Heart right ventricle (tissue), 16 donors: Measurements from ENCODE around the gene CERS6. TPM values are rescaled to one million over a fixed set of nuclear protein-coding genes. Genes with fewer than 3 reads are reported as not detected.

Source experiments
- ATAC-seq, 8 donors: fragments of 200-7000 bp; cut with Tn5 transposase; one replicate each; pipeline ENCODE4 v1.9.1; 2020; ENCODE audit warnings: mild to moderate bottlenecking in 8 of 8, moderate library complexity in 8 of 8, moderate number of reproducible peaks in 1 of 8
- DNase-seq, 2 donors: peaks; one replicate each; pipeline ENCODE4 v3.0.0-alpha.2; 2020
- H3K27ac ChIP-seq, 10 donors: fragments of 200-600 bp; sonication (generic) in 2 of 10; one replicate each; pipeline versions ENCODE4 v1.5.0 to v1.8.0; 2020 to 2022; ENCODE audit warnings: mild to moderate bottlenecking in 3 of 10
- H3K27me3 ChIP-seq, 7 donors: fragments of 200-600 bp; one replicate each; pipeline ENCODE4 v1.8.0; 2021 to 2022; ENCODE audit warnings: mild to moderate bottlenecking in 2 of 7
- H3K36me3 ChIP-seq, 9 donors: fragments of 200-600 bp; sonication (generic) in 1 of 9; one replicate each; pipeline versions ENCODE4 v1.5.0 to v1.8.0; 2020 to 2022; ENCODE audit warnings: mild to moderate bottlenecking in 2 of 9
- H3K4me1 ChIP-seq, 9 donors: fragments of 200-600 bp; sonication (generic) in 1 of 9; one replicate each; pipeline versions ENCODE4 v1.5.0 to v1.8.0; 2020 to 2022; ENCODE audit warnings: mild to moderate bottlenecking in 4 of 9
- H3K4me3 ChIP-seq, 10 donors: fragments of 200-600 bp; sonication (generic) in 2 of 10; one replicate each; pipeline versions ENCODE4 v1.5.0 to v1.8.0; 2020 to 2022; ENCODE audit warnings: mild to moderate bottlenecking in 7 of 10, moderate library complexity in 2 of 10
- H3K9me3 ChIP-seq, 11 donors: fragments of 200-600 bp in 10 of 11; sonication (generic) in 2 of 11; one replicate each; pipeline versions ENCODE4 v1.5.0 to v1.8.0; 2013 to 2022; ENCODE audit warnings: mild to moderate bottlenecking in 2 of 11, control low read depth in 1 of 11, moderate library complexity in 1 of 11
- WGBS, 2 donors: extraction: QIAGEN DNeasy Blood & Tissue Kit; methylation state at CpG; one replicate each; pipeline ENCODE4 v1.1.7; 2013; ENCODE audit warnings: inconsistent platforms in 1 of 2; 5-methylcytosine and 5-hydroxymethylcytosine counted together
- intact Hi-C, 10 donors: fragments of 100-400 bp; cut with DNase I; formaldehyde crosslinking; loops; one replicate each; pipeline versions ENCODE4 v1.11.1 to v1.14.2; 2022
- polyA plus RNA-seq, 2 donors: library from polyadenylated mRNA; stranded (reverse); fragments of 200-250 nt; gene quantifications; one replicate each; pipeline ENCODE4 v1.2.3, GENCODE V29; 2013
- total RNA-seq, 10 donors: library from RNA; stranded (reverse); fragmentation: NEBNext Ultra II Directional in 3 of 10; extraction: Animal tissue kit (Norgen Biotek cat#: 25700) in 3 of 10; gene quantifications; one replicate each; pipeline versions ENCODE4 v1.2.1 to v1.2.4, GENCODE V29; 2021 to 2023
- TF ChIP-seq, protein P1 (sequence below), 9 donors: fragments of 200-600 bp; sonication (generic) in 2 of 9; IDR thresholded peaks; one replicate each; pipeline versions ENCODE4 v1.5.0 to v1.8.0; 2021 to 2022; ENCODE audit warnings: antibody characterized with exemption in 9 of 9, mild to moderate bottlenecking in 5 of 9, moderate library complexity in 1 of 9
- donor health status: Arrhythmogenic right ventricular cardiomyopathy.
- donor health status: ischemic (EF 13 %, LVEDD 7.1; RV severe dilation, severe dysfunction).
- donor health status: healthy with polysubstance abuse.
- donor health status: DM: no; HTN: yes; CAD: no.
- donor health status: DM: no; HTN: no; CAD: no.
- donor health status: ischemic (EF 25% LVEDD 6.9; RV normal size, moderate dysfunction).
- donor health status: ischemic (EF 25% LVEDD 5.7; RV mildly dilated, moderate dysfunction).
- donor health status: healthy.
- donor health status: DM: yes; HTN: yes; CAD: no.
- donor health status: Ischemic cardiomyopathy.
- donor health status: ischemic (EF 35%, LVEDD 5.7; RV mildly dilated, moderate dysfunction).
- donor health status: nonischemic (EF 11% LVEDD 7.7; RV severe dilation, severe dysfunction).
- donor health status: DM: yes; HTN: yes; CAD: no.
- donor health status: PGD.
- donor health status: ischemic (EF 29% LVEDD 5.4; RV normal size, mild dysfunction).
- donor health status: nonischemic (EF 23%, LVEDD 6.1; RV moderate dilation, normal function).

The CERS6 gene
- total and polyA plus RNA-seq, 12 donors: 20.5 to 76.3 (median 56.1) TPM

DNA sequence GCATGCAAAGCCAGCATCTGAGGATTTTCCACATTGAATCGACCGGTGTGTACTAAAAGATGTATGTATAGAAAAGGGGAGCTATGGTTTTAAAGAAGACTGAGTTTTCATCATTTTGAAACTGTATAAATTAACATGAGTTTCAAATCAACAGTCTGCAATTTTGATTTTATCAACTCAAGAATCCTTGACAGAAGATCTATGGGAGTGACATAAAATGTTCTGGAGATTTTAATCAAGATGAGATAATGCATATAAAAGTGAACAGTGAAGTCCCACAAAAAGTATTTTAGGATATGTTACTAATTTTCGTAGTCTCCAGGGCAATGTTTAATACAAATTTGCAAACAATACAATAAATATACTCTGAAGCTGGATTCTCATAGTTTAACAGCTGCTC lies 24.0 kb upstream of the CERS6 start:
- H3K9me3 ChIP-seq: no peaks in the 10 kb centered on the region
- H3K36me3 ChIP-seq: no peaks in the 10 kb centered on the region
- intact Hi-C loops: no loop called here
- WGBS, 2 donors: 91 to 93% methylated on average over 3 of the region's 3 CpGs
- no peak for DNase-seq
- ATAC-seq: no peak
- H3K4me1 ChIP-seq: peaks cover 0 to 8% (median 4%) of the 10 kb centered on the region in 9 donors
- H3K27me3 ChIP-seq: no peaks in the 10 kb centered on the region
- no peak overlapping the region for H3K27ac ChIP-seq
- H3K4me3 ChIP-seq: no peak overlapping the region
- TF ChIP-seq, protein P1, sequence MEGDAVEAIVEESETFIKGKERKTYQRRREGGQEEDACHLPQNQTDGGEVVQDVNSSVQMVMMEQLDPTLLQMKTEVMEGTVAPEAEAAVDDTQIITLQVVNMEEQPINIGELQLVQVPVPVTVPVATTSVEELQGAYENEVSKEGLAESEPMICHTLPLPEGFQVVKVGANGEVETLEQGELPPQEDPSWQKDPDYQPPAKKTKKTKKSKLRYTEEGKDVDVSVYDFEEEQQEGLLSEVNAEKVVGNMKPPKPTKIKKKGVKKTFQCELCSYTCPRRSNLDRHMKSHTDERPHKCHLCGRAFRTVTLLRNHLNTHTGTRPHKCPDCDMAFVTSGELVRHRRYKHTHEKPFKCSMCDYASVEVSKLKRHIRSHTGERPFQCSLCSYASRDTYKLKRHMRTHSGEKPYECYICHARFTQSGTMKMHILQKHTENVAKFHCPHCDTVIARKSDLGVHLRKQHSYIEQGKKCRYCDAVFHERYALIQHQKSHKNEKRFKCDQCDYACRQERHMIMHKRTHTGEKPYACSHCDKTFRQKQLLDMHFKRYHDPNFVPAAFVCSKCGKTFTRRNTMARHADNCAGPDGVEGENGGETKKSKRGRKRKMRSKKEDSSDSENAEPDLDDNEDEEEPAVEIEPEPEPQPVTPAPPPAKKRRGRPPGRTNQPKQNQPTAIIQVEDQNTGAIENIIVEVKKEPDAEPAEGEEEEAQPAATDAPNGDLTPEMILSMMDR (IDR thresholded peaks at IDR 0.05): no peak

DNA sequence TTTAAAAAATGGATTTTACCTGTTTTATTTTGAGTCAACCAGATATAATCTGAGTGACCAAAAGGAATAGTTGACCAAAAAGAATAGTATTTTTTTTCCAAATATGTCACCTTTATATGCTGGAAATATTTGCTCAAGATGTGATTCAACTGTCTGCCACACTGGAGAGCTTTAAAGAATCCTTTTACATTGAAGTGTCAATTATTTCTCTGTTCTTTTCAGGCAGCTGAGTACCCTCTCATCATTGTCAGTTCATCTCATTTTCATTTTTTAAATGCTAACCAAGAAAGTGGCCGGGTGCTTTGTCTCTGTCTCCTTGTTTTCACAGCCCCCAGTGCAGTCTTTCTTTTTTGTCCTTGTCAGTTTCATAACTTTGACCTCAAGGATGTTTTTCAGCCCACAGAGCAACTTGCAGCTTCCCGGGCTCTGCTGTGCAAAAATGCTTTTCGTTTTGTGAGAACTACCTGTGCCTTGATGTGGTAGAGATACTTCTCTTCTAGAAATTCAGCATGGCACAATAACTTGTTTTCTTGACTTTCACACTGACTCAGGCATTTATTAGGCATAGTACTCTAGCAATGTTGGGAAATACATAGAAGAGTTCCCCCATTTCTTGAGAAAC lies 23.4 kb upstream of the CERS6 start:
- TF ChIP-seq, protein P1 (IDR thresholded peaks at IDR 0.05): no peak
- intact Hi-C loops: no loop called here
- ATAC-seq (no peak), DNase-seq (no peak)
- H3K4me3 ChIP-seq: no peak overlapping the region
- H3K9me3 ChIP-seq: no peaks in the 10 kb centered on the region
- no peak overlapping the region for H3K27ac ChIP-seq
- peaks cover 0 to 12% (median 5%) of the 10 kb centered on the region in 9 donors for H3K4me1 ChIP-seq
- no peaks in the 10 kb centered on the region for H3K36me3 ChIP-seq
- no peaks in the 10 kb centered on the region for H3K27me3 ChIP-seq
- 71 to 77% methylated on average over 3 of the region's 3 CpGs for WGBS, 2 donors

DNA sequence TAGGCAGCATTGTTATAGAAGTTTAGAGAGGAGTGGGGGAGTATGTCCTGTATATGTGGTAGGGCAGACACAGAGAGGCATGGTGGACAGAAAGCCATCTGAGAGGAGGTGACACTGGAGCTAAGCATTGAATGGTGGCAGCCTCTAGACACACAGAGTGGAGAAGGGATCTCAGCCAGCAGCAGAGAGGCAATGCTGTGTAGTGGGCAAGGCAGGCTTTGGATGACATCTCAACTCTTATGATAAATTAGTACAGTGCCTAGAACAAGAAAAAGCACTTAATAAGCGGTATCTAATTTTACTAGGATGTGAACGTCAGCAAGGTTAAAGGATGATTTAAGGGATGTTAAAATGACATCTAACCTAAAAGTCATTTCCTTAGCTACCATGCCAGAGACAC lies 22.5 kb upstream of the CERS6 start:
- intact Hi-C loops: no loop called here
- WGBS, 2 donors: 63 to 75% methylated on average over 2 of the region's 2 CpGs
- no peak for ATAC-seq

DNA sequence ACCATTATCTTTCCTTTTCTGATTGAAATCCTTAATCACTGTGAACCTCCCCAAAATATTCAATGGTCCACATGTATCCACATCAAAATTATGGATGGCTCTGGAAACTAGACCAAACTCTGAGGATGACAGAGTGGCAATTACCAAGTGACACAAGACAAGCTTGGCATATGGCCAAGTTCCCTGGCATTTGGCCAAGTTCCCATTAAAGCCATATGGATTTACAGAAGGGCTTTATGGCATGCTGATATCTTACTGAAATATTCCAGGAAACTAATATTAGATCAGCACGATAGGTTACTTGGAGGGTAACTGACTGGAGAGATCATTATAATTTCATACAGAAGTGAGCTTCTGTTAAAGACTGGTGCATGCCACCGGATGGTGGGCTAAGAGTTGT lies 21.9 kb upstream of the CERS6 start:
- intact Hi-C loops: no loop called here
- Histone ChIP-seq H3K27ac (no peak overlapping the region), H3K4me1 (peaks cover 0 to 14% (median 5%) of the 10 kb centered on the region in 9 donors), H3K4me3 (no peak overlapping the region), H3K36me3 (no peaks in the 10 kb centered on the region), H3K9me3 (no peaks in the 10 kb centered on the region), H3K27me3 (no peaks in the 10 kb centered on the region)
- no peak for ATAC-seq
- peak in 1 of 2 donors; percentile 25 for DNase-seq
- WGBS, 2 donors: 35 to 39% methylated on average over 2 of the region's 2 CpGs
- TF ChIP-seq, protein P1 (IDR thresholded peaks at IDR 0.05): no peak

More for the DNA sequence above, 22.5 kb upstream of the CERS6 start:
- no peak overlapping the region for H3K27ac ChIP-seq
- DNase-seq: no peak
- no peaks in the 10 kb centered on the region for H3K9me3 ChIP-seq
- TF ChIP-seq, protein P1 (IDR thresholded peaks at IDR 0.05): no peak
- peaks cover 0 to 13% (median 5%) of the 10 kb centered on the region in 9 donors for H3K4me1 ChIP-seq
- H3K36me3 ChIP-seq: no peaks in the 10 kb centered on the region
- H3K27me3 ChIP-seq: no peaks in the 10 kb centered on the region
- no peak overlapping the region for H3K4me3 ChIP-seq
